ENCODE results near the gene SCAMP2. TPM values are rescaled to one million over a fixed set of nuclear protein-coding genes. Genes with fewer than 3 reads are reported as not detected.

SCAMP2 gene
- total RNA-seq, 1 experiment from 2014 or later = 55.8 TPM

DNA sequence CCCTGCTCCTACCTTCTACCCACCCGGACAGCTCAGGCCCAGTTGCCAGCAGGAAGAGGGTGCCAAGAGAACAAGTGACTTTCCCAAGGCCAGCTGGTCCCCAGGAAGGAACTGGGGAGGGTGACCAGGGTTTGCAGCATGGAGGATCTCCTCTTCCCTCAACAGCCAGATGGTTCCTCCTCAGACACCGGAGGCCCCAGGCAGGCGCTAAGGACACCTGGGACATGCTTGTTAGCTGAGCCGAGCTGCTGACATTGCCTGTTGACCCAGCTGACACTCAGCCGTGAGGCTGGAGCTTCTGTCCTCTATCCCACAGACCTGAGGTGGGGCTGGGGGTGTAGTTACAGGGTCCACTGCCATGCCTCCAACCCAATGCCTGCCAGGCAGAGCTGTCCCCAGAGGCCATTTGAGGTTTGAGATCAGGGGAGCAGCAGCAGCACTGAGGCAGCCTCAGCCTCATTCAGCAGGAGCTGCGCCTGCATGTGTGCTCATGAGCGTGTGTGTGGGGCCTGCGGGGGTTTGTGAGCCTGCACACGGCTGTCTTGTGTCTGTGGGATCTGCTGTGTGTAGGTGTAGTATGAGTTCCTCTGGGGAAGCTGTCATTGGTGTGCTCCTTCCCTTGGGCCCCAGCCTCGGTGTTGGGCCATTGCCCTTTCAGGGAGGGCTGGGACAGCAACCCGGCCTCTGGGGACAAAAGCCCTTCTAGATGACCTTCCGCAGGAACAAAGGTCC, 39.6 kb downstream of the SCAMP2 start:
- no peak for ATAC-seq
- DNase-seq (ENCODE audit: low read depth, low spot score) = no peak
- no peaks in the 10 kb centered on the region for H3K9me3 ChIP-seq (ENCODE audit: control insufficient read depth in 1 of 2, insufficient read depth in 1 of 2, low read depth in 1 of 2, low read length in 2 of 2)
- H3K27ac ChIP-seq (ENCODE audit: low read depth, low read length) = no peak overlapping the region
- TF ChIP-seq SIN3A (IDR thresholded peaks at IDR 0.05; ENCODE audit: low read depth) (no peak), FOSL1 (IDR thresholded peaks at IDR 0.05; ENCODE audit: low read depth) (no peak), YY1 (IDR thresholded peaks at IDR 0.05; ENCODE audit: extremely low read depth, insufficient replicate concordance, low read depth, low read length) (no peak), SP1 (IDR thresholded peaks at IDR 0.05; ENCODE audit: low read depth) (no peak), RAD21 (IDR thresholded peaks at IDR 0.05; ENCODE audit: low read depth) (no peak), ZFX (IDR thresholded peaks at IDR 0.05) (no peak), SRF (IDR thresholded peaks at IDR 0.05; ENCODE audit: low read depth) (no peak), EZH2 (IDR thresholded peaks at IDR 0.05) (no peak)
- TF ChIP-seq, protein P1, sequence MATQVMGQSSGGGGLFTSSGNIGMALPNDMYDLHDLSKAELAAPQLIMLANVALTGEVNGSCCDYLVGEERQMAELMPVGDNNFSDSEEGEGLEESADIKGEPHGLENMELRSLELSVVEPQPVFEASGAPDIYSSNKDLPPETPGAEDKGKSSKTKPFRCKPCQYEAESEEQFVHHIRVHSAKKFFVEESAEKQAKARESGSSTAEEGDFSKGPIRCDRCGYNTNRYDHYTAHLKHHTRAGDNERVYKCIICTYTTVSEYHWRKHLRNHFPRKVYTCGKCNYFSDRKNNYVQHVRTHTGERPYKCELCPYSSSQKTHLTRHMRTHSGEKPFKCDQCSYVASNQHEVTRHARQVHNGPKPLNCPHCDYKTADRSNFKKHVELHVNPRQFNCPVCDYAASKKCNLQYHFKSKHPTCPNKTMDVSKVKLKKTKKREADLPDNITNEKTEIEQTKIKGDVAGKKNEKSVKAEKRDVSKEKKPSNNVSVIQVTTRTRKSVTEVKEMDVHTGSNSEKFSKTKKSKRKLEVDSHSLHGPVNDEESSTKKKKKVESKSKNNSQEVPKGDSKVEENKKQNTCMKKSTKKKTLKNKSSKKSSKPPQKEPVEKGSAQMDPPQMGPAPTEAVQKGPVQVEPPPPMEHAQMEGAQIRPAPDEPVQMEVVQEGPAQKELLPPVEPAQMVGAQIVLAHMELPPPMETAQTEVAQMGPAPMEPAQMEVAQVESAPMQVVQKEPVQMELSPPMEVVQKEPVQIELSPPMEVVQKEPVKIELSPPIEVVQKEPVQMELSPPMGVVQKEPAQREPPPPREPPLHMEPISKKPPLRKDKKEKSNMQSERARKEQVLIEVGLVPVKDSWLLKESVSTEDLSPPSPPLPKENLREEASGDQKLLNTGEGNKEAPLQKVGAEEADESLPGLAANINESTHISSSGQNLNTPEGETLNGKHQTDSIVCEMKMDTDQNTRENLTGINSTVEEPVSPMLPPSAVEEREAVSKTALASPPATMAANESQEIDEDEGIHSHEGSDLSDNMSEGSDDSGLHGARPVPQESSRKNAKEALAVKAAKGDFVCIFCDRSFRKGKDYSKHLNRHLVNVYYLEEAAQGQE (IDR thresholded peaks at IDR 0.05; ENCODE audit: low read depth) = no peak
- TF ChIP-seq, protein P2, sequence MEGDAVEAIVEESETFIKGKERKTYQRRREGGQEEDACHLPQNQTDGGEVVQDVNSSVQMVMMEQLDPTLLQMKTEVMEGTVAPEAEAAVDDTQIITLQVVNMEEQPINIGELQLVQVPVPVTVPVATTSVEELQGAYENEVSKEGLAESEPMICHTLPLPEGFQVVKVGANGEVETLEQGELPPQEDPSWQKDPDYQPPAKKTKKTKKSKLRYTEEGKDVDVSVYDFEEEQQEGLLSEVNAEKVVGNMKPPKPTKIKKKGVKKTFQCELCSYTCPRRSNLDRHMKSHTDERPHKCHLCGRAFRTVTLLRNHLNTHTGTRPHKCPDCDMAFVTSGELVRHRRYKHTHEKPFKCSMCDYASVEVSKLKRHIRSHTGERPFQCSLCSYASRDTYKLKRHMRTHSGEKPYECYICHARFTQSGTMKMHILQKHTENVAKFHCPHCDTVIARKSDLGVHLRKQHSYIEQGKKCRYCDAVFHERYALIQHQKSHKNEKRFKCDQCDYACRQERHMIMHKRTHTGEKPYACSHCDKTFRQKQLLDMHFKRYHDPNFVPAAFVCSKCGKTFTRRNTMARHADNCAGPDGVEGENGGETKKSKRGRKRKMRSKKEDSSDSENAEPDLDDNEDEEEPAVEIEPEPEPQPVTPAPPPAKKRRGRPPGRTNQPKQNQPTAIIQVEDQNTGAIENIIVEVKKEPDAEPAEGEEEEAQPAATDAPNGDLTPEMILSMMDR (IDR thresholded peaks at IDR 0.05 in 2 of 3, conservative IDR thresholded peaks at IDR 0.05 in 1 of 3; ENCODE audit: borderline replicate concordance in 1 of 3, insufficient read depth in 1 of 3, low read depth in 2 of 3, low read length in 2 of 3) = no peak
- TF ChIP-seq, protein P3, sequence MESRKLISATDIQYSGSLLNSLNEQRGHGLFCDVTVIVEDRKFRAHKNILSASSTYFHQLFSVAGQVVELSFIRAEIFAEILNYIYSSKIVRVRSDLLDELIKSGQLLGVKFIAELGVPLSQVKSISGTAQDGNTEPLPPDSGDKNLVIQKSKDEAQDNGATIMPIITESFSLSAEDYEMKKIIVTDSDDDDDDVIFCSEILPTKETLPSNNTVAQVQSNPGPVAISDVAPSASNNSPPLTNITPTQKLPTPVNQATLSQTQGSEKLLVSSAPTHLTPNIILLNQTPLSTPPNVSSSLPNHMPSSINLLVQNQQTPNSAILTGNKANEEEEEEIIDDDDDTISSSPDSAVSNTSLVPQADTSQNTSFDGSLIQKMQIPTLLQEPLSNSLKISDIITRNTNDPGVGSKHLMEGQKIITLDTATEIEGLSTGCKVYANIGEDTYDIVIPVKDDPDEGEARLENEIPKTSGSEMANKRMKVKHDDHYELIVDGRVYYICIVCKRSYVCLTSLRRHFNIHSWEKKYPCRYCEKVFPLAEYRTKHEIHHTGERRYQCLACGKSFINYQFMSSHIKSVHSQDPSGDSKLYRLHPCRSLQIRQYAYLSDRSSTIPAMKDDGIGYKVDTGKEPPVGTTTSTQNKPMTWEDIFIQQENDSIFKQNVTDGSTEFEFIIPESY (IDR thresholded peaks at IDR 0.05; ENCODE audit: extremely low read depth, insufficient replicate concordance, low read length) = no peak
- TF ChIP-seq, protein P4, sequence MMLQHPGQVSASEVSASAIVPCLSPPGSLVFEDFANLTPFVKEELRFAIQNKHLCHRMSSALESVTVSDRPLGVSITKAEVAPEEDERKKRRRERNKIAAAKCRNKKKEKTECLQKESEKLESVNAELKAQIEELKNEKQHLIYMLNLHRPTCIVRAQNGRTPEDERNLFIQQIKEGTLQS (IDR thresholded peaks at IDR 0.05) = no peak
- TF ChIP-seq, protein P5, sequence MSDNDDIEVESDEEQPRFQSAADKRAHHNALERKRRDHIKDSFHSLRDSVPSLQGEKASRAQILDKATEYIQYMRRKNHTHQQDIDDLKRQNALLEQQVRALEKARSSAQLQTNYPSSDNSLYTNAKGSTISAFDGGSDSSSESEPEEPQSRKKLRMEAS (IDR thresholded peaks at IDR 0.05) = no peak
- CTCF ChIA-PET = no interaction called here
- H2AFZ ChIP-seq (ENCODE audit: low read depth, low read length, poor library complexity, severe bottlenecking) = no peak overlapping the region
- POLR2A ChIA-PET = no interaction called here
- intact Hi-C loops (cut with micrococcal nuclease) = no loop called here
- BruUV-seq (replicated peaks) = no TSS peak
- H3K36me3 ChIP-seq (ENCODE audit: control insufficient read depth in 1 of 2, insufficient read depth in 2 of 2, low read length in 2 of 2) = no peaks in the 10 kb centered on the region
- H3K27me3 ChIP-seq (ENCODE audit: insufficient read depth, low read length) = peaks cover 3% of the 10 kb centered on the region; the same call in 1 of the 2 replicates
- no peaks in the 10 kb centered on the region for H3K9me2 ChIP-seq (ENCODE audit: insufficient read depth)
- H3K4me1 ChIP-seq (ENCODE audit: control insufficient read depth in 1 of 2, insufficient read depth in 2 of 2, low read length in 2 of 2) = peaks cover 0 to 9% of the 10 kb centered on the region in 2 experiments; a peak in 2 of 4 replicates
- no peak overlapping the region for H3K4me3 ChIP-seq (replicated peaks in 1 of 2; ENCODE audit: low read depth in 1 of 2, low read length in 2 of 2)
- H3K9ac ChIP-seq (ENCODE audit: low read length) = no peak overlapping the region
- H3K79me2 ChIP-seq (ENCODE audit: insufficient read depth, low read length) = no peaks in the 10 kb centered on the region
- RAD21 ChIA-PET (ENCODE audit: low non-redundant PET in 1 of 2, low total read pairs in 2 of 2, uncharacterized antibody in 2 of 2, unreplicated experiment in 2 of 2) = no interaction called here
- no peaks in the 10 kb centered on the region for H4K20me1 ChIP-seq (ENCODE audit: insufficient read depth)
- no peak overlapping the region for H3K4me2 ChIP-seq (ENCODE audit: low read length)

All from HCT116 (cell line).